Measurements from ENCODE around the gene ACTN3. TPM values are rescaled to one million over a fixed set of nuclear protein-coding genes. Genes with fewer than 3 reads are reported as not detected.

ACTN3 gene
- under 0.01 TPM in 1 of 2 replicates, not detected in the other for total RNA-seq

GRCh38 chr11:66546368-66546965 lies at the start of gene ACTN3:
Gene ACTN3, plus strand, starts transcription at chr11:66546903. Its CDS starts 35 bp downstream, at chr11:66546938.

GRCh38 chr11:66510271-66510989 lies 36.3 kb upstream of the ACTN3 start, which contains the start of gene BBS1:
Gene BBS1, plus strand, starts transcription at chr11:66510635. Its CDS starts 25 bp downstream, at chr11:66510660.

DNA sequence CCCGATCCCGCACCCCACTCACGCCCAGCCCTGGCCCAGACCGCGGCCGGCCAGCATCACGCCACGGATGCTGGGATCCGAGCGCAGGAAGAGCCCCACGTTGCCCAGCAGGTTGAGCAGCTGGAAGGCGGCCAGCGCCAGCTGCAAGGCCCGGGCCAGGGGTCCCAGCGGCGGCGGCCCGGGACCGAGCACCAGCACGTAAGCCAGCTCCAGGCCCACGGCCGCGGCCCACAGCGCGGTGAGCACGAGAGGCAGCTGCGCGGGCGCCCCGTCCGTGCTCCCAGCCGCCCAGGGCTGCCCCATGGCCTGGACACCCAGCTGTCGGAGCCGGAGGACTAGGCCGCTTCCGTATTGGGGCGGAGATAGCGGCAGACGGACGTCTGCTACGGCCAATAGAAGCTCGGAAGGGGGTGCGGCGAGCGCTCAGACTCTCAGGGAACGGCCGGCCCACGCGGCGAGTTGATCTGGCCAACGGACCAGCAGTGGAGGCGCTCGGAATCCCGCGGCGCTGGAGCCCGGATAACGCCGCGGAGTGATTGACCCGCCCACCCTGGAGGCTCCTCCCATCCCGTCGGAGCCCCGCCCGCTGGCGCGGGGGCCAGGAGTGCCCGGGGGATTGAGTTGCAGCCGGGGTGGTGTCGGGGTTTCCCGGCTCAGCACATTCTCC lies 869 bp upstream of the ACTN3 start, which contains the start of gene ZDHHC24:
Gene ZDHHC24, minus strand, starts transcription at position 348 of the 667 bp plus-strand sequence. Its CDS starts 45 bp downstream, at position 303.

DNA sequence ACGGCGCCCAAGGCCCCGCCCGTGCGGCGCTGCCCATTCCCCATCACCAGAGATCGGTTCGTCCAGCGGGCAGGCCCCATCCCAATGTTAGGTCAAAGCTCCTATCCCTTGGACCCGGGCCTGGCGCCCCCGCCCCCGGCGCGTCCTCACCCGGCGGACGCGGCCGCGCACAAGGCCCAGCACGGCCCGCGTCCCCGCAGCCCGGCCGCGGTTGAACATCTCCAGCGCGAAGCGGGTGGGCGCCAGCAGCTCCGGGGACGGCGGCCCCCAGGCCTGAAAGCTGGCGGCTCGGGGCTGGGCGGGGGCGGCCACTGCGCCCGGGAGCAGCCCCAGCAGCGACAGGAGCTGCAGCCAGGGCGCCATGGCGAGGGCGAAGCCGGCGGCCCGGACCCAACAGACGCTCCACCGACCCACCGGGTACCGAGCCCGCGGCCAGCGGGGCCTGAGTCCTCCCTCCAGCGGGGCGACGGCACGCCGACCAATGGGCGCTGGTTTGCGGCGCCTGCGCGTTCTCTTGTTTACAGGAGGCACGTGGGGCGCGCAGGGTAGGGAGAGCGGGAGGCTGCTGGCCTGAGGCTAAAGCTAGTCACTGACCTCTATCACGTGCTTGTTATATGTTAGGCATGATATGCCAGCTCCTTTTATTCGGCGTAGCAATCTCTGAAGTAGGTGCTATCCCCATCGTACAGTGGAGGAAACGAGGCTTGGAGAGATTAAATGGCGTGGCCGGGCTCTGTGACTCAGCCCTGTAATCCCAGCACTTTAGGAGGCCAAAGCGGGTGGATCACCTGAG lies 21.6 kb downstream of the ACTN3 start, which contains the start of gene CTSF:
Gene CTSF, minus strand, starts transcription at position 483 of the 793 bp plus-strand sequence. Its CDS starts 120 bp downstream, at position 363.

GRCh38 chr11:66592457-66593302 lies 46.0 kb downstream of the ACTN3 start, which contains the start of the genes CCDC87 and CCS:
Gene CCDC87, minus strand, starts transcription at chr11:66593063. Its CDS starts 48 bp downstream, at chr11:66593015.
Gene CCS, plus strand, starts transcription at chr11:66593185. Its CDS starts 77 bp downstream, at chr11:66593262.

Other genes starting within 250 kb of the ACTN3 start
- gene CD248, start 229.9 kb upstream of the ACTN3 start, total RNA-seq = under 0.01 TPM in 1 of 2 replicates, not detected in the other
- 5.3 and 7.8 TPM in 2 replicates for gene RIN1, start 210.5 kb upstream of the ACTN3 start, total RNA-seq
- 48.9 and 61.2 TPM in 2 replicates for gene BRMS1, start 201.8 kb upstream of the ACTN3 start, total RNA-seq
- gene B4GAT1, start 199.3 kb upstream of the ACTN3 start, total RNA-seq = 20.2 and 29.2 TPM in 2 replicates
- gene SLC29A2, start 175.1 kb upstream of the ACTN3 start, total RNA-seq = 0.27 and 1.0 TPM in 2 replicates
- not detected in 2 replicates for gene NPAS4, start 125.9 kb upstream of the ACTN3 start, total RNA-seq
- 58.7 and 65.2 TPM in 2 replicates for gene MRPL11, start 108.1 kb upstream of the ACTN3 start, total RNA-seq
- 3.5 and 5.7 TPM in 2 replicates for gene PELI3, start 80.0 kb upstream of the ACTN3 start, total RNA-seq
- 49.6 and 55.1 TPM in 2 replicates for gene DPP3, start 66.5 kb upstream of the ACTN3 start, total RNA-seq
- 27.9 and 34.2 TPM in 2 replicates for gene BBS1, start 36.3 kb upstream of the ACTN3 start, total RNA-seq
- 8.9 and 12.6 TPM in 2 replicates for gene ZDHHC24, start 855 bp upstream of the ACTN3 start, total RNA-seq
- gene CTSF, start 21.7 kb downstream of the ACTN3 start, total RNA-seq = 7.4 and 10.0 TPM in 2 replicates
- 0.27 and 0.50 TPM in 2 replicates for gene CCDC87, start 46.2 kb downstream of the ACTN3 start, total RNA-seq
- 23.8 and 25.4 TPM in 2 replicates for gene CCS, start 46.3 kb downstream of the ACTN3 start, total RNA-seq
- gene RBM14, start 69.7 kb downstream of the ACTN3 start, total RNA-seq = 40.0 and 55.8 TPM in 2 replicates
- gene RBM4, start 91.8 kb downstream of the ACTN3 start, total RNA-seq = 93.0 and 96.8 TPM in 2 replicates
- 18.2 TPM in 2 replicates for gene RBM4B, start 131.0 kb downstream of the ACTN3 start, total RNA-seq
- gene SPTBN2, start 182.3 kb downstream of the ACTN3 start, total RNA-seq = 37.2 and 40.0 TPM in 2 replicates

All from thoracic aorta endothelial cell (primary cell).